Loucy (cell line): ENCODE data around the gene ABCA8.

Source experiments
- CTCF ChIP-seq: fragments of 200-600 bp; sonication (generic); conservative IDR thresholded peaks from 2 replicates; pipeline ENCODE4 v1.5.1; 2014; ENCODE audit warnings: mild to moderate bottlenecking, antibody characterized with exemption, low read length
- EZH2phosphoT487 ChIP-seq: fragments of 200-600 bp; IDR thresholded peaks from 2 replicates; pipeline ENCODE4 v1.6.1; 2018; ENCODE audit warnings: antibody characterized with exemption, mild to moderate bottlenecking, moderate library complexity, borderline replicate concordance

GRCh38 chr17:68941761-68942160, 13.4 kb downstream of the ABCA8 start:
- TF ChIP-seq CTCF, result no peak
- no peak for TF ChIP-seq EZH2phosphoT487
